ENCODE data around the gene COL7A1. TPM values are rescaled to one million over a fixed set of nuclear protein-coding genes. Genes with fewer than 3 reads are reported as not detected.

The COL7A1 gene
- total RNA-seq, 1 experiment from 2014 or later = 22.9 TPM

DNA sequence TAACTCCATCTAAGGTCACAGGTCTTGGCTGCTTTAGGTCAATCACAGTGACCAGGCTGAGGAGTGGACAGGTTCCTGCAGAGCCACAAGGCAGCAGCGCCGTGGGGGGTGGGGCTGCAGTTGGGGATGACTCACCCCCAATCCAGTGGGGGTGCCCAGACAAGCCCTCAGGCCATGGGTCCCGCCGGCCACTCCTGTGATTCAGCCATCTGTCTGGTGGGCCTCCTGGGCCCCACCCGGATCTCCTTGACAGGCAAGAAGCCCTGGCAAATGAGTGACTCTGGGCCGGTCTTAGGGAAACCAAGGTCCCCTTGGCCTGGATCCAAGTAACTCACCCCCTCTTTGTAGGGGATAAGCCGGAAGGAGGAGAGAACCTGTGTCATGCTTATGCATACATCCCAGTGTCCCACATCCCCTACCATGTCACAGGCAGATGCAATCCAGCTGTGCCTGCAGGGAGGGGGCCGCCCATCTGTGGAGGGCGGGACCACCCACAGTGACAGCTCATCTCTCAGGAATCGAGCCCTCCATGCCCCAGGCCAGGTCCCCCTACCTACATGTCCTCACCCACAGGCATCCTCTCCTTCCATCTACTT is 495 bp upstream of the COL7A1 start:
- no peak overlapping the region for H4K8ac ChIP-seq (replicated peaks; ENCODE audit: insufficient read length, low read depth, low read length)
- peak; percentile 71 for DNase-seq
- H3K4ac ChIP-seq (ENCODE audit: low read depth, low read length) = no peak overlapping the region
- H3K36me3 Mint-ChIP-seq (ENCODE audit: insufficient read depth in 1 of 3, low read depth in 3 of 3) = peaks cover 21 to 44% (median 24%) of the 10 kb centered on the region in 3 experiments
- no peaks in the 10 kb centered on the region for H3K23me2 ChIP-seq (ENCODE audit: insufficient read length, low read depth, low read length, poor library complexity, severe bottlenecking)
- no peak overlapping the region for H2AFZ ChIP-seq (ENCODE audit: low read length)
- no peaks in the 10 kb centered on the region for H3K79me2 ChIP-seq (ENCODE audit: insufficient read depth, low read length)
- H2BK5ac ChIP-seq (ENCODE audit: insufficient read length, low read length) = no peak overlapping the region
- H3K4me1 Mint-ChIP-seq = peaks cover 12 to 21% of the 10 kb centered on the region in 2 experiments
- no peaks in the 10 kb centered on the region for H3K4me1 ChIP-seq (ENCODE audit: insufficient read depth, low read length)
- no peak overlapping the region for H2BK15ac ChIP-seq (ENCODE audit: low read depth, low read length)
- H4K5ac ChIP-seq (ENCODE audit: insufficient read length, low read depth, low read length) = no peak overlapping the region
- H3K27ac ChIP-seq (ENCODE audit: insufficient read length, low read depth, low read length) = no peak overlapping the region
- H4K20me1 ChIP-seq (ENCODE audit: control insufficient read depth, insufficient read depth, insufficient read length) = no peaks in the 10 kb centered on the region
- H3K4me3 Mint-ChIP-seq = no peak overlapping the region
- H3K18ac ChIP-seq (ENCODE audit: insufficient read length, low read depth, low read length) = no peak overlapping the region
- H2AK5ac ChIP-seq (ENCODE audit: insufficient read length, low read length) = no peak overlapping the region
- TF ChIP-seq, protein P1, sequence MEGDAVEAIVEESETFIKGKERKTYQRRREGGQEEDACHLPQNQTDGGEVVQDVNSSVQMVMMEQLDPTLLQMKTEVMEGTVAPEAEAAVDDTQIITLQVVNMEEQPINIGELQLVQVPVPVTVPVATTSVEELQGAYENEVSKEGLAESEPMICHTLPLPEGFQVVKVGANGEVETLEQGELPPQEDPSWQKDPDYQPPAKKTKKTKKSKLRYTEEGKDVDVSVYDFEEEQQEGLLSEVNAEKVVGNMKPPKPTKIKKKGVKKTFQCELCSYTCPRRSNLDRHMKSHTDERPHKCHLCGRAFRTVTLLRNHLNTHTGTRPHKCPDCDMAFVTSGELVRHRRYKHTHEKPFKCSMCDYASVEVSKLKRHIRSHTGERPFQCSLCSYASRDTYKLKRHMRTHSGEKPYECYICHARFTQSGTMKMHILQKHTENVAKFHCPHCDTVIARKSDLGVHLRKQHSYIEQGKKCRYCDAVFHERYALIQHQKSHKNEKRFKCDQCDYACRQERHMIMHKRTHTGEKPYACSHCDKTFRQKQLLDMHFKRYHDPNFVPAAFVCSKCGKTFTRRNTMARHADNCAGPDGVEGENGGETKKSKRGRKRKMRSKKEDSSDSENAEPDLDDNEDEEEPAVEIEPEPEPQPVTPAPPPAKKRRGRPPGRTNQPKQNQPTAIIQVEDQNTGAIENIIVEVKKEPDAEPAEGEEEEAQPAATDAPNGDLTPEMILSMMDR (conservative IDR thresholded peaks at IDR 0.05) = no peak
- no peaks in the 10 kb centered on the region for H3K27me3 ChIP-seq (ENCODE audit: insufficient read depth, low read length)
- H3K9me3 ChIP-seq (ENCODE audit: control insufficient read depth, low read depth, low read length) = no peaks in the 10 kb centered on the region
- H3K9me3 Mint-ChIP-seq = no peaks in the 10 kb centered on the region
- H3K9ac ChIP-seq (ENCODE audit: extremely low read depth, insufficient read length, low read length) = no peak overlapping the region
- H3K56ac ChIP-seq (ENCODE audit: insufficient read length, low read depth, low read length) = no peak overlapping the region
- no peak overlapping the region for H4K91ac ChIP-seq (ENCODE audit: insufficient read length, low read depth, low read length)
- H2BK12ac ChIP-seq (ENCODE audit: insufficient read length, low read depth, low read length) = no peak overlapping the region
- H3K79me1 ChIP-seq (ENCODE audit: insufficient read depth, low read depth, low read length, poor library complexity, severe bottlenecking) = no peaks in the 10 kb centered on the region
- peak overlapping the region; percentile 60 to 90 (median 83); a peak in 6 of 7 replicates for H3K27ac Mint-ChIP-seq
- peaks cover 4% of the 10 kb centered on the region; the same call in 1 of the 2 replicates for H3K27me3 Mint-ChIP-seq (ENCODE audit: low read depth)
- no peak overlapping the region for H3T11ph ChIP-seq (ENCODE audit: low read length)
- H3K14ac ChIP-seq (ENCODE audit: insufficient read depth, low read length) = no peak overlapping the region
- no peak overlapping the region for H2BK120ac ChIP-seq (ENCODE audit: low read depth, low read length, poor library complexity, severe bottlenecking)
- no peak overlapping the region for H3K23ac ChIP-seq (ENCODE audit: insufficient read length, low read depth, low read length)
- no peak overlapping the region for H2BK20ac ChIP-seq (ENCODE audit: low read depth, low read length, poor library complexity, severe bottlenecking)
- no peak overlapping the region for H3K4me2 ChIP-seq (ENCODE audit: insufficient read depth, insufficient read length, low read length)
- no CpG with 5 or more reads among the region's 10 CpGs for whole genome bisulfite sequencing (ENCODE audit: extremely low coverage, insufficient read length, low lambda C conversion rate)

All from H9 (cell line).